K562 (cell line): Measurements from ENCODE around the gene CPEB1. TPM values are rescaled to one million over a fixed set of nuclear protein-coding genes. Genes with fewer than 3 reads are reported as not detected.
A peak's percentile ranks its signal among the peaks of the same experiment; 100 is the strongest.

Experiments used
- DNMT1 ChIP-seq: fragments of 450-650 bp; IDR thresholded peaks from 2 replicates; pipeline ENCODE4 v1.6.1; 2016; ENCODE audit warnings: antibody characterized with exemption, mild to moderate bottlenecking
- EGR1 ChIP-seq: fragments of 450-650 bp; conservative IDR thresholded peaks from 2 replicates; pipeline ENCODE4 v1.6.1; 2017; ENCODE audit warnings: mild to moderate bottlenecking
- HNRNPL ChIP-seq: fragments of 200-400 bp; formaldehyde crosslinking; IDR thresholded peaks from 2 replicates; pipeline ENCODE4 v1.6.1; 2017; ENCODE audit warnings: low read depth, mild to moderate bottlenecking, low read length
- RBM22 ChIP-seq: fragments of 200-400 bp; formaldehyde crosslinking; IDR thresholded peaks from 2 replicates; pipeline ENCODE4 v1.6.1; 2018; ENCODE audit warnings: low read length, low read depth; ENCODE audit not compliant: poor library complexity, severe bottlenecking
- SMAD3 ChIP-seq: fragments of 450-650 bp; formaldehyde crosslinking; conservative IDR thresholded peaks from 2 replicates; pipeline ENCODE4 v1.4.0; 2020; ENCODE audit warnings: mild to moderate bottlenecking
- XRCC4 ChIP-seq: IDR thresholded peaks from one replicate; pipeline ENCODE4 v1.6.1; 2011; ENCODE audit not compliant: insufficient read depth, insufficient read length; ENCODE audit errors: extremely low read depth
- ZEB2 ChIP-seq: fragments of 450-650 bp; IDR thresholded peaks from 2 replicates; pipeline ENCODE4 v1.6.1; 2016
- polyA plus RNA-seq, 8 experiments: library from polyadenylated mRNA; depleted of rRNA in 4 of 8; stranded (reverse) in 5 of 8; unstranded in 3 of 8; fragments of >200 nt; fragmentation: Nextera tagmentation in 2 of 8; fragmentation: Illumina TruSeq in 1 of 8; extraction: Ambion mirVana in 2 of 8; extraction: Trizol in 1 of 8; gene quantifications; 2 replicates each; pipeline versions ENCODE4 v1.2.1 to v1.2.3, GENCODE V29; 2011 to 2014; ENCODE audit warnings: inconsistent platforms in 1 of 8, missing spikeins in 1 of 8
- total RNA-seq, 7 experiments: library from RNA; depleted of rRNA in 6 of 7; stranded (reverse); fragments of >200 nt in 6 of 7; fragmentation: Illumina TruSeq in 2 of 7; extraction: Trizol in 2 of 7; gene quantifications; 2 replicates each; pipeline versions ENCODE4 v1.2.1 to v1.2.3, GENCODE V29; 2011 to 2021; ENCODE audit warnings: low replicate concordance in 1 of 7
- TF ChIP-seq, protein P1 (sequence below), 2 experiments: fragments of 250-450 bp in 1 of 2; fragments of 450-650 bp in 1 of 2; sonication (Bioruptor Pico) in 1 of 2; IDR thresholded peaks; 2 replicates each; pipeline versions ENCODE4 v1.6.1 to v1.8.0; 2016 to 2021; ENCODE audit warnings: mild to moderate bottlenecking in 2 of 2, moderate library complexity in 2 of 2, missing compliant biosample characterization in 1 of 2, missing genetic modification characterization in 1 of 2
- TF ChIP-seq, protein P2 (sequence below): fragments of 200-800 bp; sonication (Bioruptor generic); IDR thresholded peaks from 2 replicates; pipeline ENCODE4 v1.6.1; 2016; ENCODE audit warnings: missing genetic modification characterization, missing compliant biosample characterization
- TF ChIP-seq, protein P3 (sequence below): fragments of 200-800 bp; sonication (Bioruptor generic); IDR thresholded peaks from 2 replicates; pipeline ENCODE4 v1.6.1; 2017; ENCODE audit warnings: missing genetic modification characterization, missing compliant biosample characterization
- TF ChIP-seq, protein P4 (sequence below): fragments of 450-650 bp; IDR thresholded peaks from 2 replicates; pipeline ENCODE4 v1.6.1; 2017; ENCODE audit warnings: antibody characterized with exemption, mild to moderate bottlenecking
- TF ChIP-seq, protein P5 (sequence below), 2 experiments: fragments of 200-800 bp in 1 of 2; sonication (Bioruptor generic) in 1 of 2; sonication (generic) in 1 of 2; formaldehyde crosslinking in 1 of 2; IDR thresholded peaks in 1 of 2; conservative IDR thresholded peaks in 1 of 2; 2 replicates each; pipeline versions ENCODE4 v1.5.0 to v1.6.1; 2016 to 2020; ENCODE audit warnings: missing compliant biosample characterization in 1 of 2, missing genetic modification characterization in 1 of 2, missing genetic modification reagents in 1 of 2

CPEB1 gene
- total and polyA plus RNA-seq, 9 of the 15 experiments (the other 6 are each of a cell fraction or from before 2014, with no cell fraction given), result 2.2 to 13.4 (median 9.7) TPM

DNA sequence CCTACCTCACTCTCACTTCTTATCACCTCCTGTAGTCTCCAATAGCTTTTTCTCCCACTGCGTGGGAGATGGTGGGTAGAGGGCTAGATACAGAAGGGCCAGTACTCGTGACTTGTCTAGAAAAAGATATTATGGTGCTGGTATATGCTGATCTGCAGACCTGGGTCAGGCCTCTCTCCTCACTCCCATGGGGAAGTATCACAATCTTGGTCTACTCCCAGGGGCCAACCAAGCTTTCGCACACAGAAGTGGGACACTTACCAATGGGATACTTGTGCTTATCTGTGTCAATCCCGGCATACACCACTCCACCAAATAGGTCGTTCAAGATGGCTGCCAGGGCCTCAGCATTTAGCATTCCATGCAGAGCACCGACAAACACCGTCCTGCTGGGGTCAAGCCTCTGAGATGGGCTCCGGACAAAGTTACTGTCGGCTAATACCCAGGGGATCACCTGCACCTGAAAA, 97.9 kb downstream of the CPEB1 start (continued):
- TF ChIP-seq, protein P1, sequence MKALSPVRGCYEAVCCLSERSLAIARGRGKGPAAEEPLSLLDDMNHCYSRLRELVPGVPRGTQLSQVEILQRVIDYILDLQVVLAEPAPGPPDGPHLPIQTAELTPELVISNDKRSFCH (CRISPR knock-in tag; IDR thresholded peaks at IDR 0.05), result no peak
- TF ChIP-seq, protein P1 (tag; IDR thresholded peaks at IDR 0.05), result peak; percentile 89
- TF ChIP-seq, protein P2, sequence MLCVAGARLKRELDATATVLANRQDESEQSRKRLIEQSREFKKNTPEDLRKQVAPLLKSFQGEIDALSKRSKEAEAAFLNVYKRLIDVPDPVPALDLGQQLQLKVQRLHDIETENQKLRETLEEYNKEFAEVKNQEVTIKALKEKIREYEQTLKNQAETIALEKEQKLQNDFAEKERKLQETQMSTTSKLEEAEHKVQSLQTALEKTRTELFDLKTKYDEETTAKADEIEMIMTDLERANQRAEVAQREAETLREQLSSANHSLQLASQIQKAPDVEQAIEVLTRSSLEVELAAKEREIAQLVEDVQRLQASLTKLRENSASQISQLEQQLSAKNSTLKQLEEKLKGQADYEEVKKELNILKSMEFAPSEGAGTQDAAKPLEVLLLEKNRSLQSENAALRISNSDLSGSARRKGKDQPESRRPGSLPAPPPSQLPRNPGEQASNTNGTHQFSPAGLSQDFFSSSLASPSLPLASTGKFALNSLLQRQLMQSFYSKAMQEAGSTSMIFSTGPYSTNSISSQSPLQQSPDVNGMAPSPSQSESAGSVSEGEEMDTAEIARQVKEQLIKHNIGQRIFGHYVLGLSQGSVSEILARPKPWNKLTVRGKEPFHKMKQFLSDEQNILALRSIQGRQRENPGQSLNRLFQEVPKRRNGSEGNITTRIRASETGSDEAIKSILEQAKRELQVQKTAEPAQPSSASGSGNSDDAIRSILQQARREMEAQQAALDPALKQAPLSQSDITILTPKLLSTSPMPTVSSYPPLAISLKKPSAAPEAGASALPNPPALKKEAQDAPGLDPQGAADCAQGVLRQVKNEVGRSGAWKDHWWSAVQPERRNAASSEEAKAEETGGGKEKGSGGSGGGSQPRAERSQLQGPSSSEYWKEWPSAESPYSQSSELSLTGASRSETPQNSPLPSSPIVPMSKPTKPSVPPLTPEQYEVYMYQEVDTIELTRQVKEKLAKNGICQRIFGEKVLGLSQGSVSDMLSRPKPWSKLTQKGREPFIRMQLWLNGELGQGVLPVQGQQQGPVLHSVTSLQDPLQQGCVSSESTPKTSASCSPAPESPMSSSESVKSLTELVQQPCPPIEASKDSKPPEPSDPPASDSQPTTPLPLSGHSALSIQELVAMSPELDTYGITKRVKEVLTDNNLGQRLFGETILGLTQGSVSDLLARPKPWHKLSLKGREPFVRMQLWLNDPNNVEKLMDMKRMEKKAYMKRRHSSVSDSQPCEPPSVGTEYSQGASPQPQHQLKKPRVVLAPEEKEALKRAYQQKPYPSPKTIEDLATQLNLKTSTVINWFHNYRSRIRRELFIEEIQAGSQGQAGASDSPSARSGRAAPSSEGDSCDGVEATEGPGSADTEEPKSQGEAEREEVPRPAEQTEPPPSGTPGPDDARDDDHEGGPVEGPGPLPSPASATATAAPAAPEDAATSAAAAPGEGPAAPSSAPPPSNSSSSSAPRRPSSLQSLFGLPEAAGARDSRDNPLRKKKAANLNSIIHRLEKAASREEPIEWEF, result peak; percentile 80; the same call in 1 of the 2 replicates
- TF ChIP-seq XRCC4 (no peak), EGR1 (peak; percentile 78), HNRNPL (no peak), RBM22 (no peak), DNMT1 (no peak), SMAD3 (CRISPR knock-in tag) (peak; percentile 70; the same call in 1 of the 2 replicates), ZEB2 (no peak)
- TF ChIP-seq, protein P3, sequence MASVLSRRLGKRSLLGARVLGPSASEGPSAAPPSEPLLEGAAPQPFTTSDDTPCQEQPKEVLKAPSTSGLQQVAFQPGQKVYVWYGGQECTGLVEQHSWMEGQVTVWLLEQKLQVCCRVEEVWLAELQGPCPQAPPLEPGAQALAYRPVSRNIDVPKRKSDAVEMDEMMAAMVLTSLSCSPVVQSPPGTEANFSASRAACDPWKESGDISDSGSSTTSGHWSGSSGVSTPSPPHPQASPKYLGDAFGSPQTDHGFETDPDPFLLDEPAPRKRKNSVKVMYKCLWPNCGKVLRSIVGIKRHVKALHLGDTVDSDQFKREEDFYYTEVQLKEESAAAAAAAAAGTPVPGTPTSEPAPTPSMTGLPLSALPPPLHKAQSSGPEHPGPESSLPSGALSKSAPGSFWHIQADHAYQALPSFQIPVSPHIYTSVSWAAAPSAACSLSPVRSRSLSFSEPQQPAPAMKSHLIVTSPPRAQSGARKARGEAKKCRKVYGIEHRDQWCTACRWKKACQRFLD, result peak; percentile 79
- TF ChIP-seq, protein P4, sequence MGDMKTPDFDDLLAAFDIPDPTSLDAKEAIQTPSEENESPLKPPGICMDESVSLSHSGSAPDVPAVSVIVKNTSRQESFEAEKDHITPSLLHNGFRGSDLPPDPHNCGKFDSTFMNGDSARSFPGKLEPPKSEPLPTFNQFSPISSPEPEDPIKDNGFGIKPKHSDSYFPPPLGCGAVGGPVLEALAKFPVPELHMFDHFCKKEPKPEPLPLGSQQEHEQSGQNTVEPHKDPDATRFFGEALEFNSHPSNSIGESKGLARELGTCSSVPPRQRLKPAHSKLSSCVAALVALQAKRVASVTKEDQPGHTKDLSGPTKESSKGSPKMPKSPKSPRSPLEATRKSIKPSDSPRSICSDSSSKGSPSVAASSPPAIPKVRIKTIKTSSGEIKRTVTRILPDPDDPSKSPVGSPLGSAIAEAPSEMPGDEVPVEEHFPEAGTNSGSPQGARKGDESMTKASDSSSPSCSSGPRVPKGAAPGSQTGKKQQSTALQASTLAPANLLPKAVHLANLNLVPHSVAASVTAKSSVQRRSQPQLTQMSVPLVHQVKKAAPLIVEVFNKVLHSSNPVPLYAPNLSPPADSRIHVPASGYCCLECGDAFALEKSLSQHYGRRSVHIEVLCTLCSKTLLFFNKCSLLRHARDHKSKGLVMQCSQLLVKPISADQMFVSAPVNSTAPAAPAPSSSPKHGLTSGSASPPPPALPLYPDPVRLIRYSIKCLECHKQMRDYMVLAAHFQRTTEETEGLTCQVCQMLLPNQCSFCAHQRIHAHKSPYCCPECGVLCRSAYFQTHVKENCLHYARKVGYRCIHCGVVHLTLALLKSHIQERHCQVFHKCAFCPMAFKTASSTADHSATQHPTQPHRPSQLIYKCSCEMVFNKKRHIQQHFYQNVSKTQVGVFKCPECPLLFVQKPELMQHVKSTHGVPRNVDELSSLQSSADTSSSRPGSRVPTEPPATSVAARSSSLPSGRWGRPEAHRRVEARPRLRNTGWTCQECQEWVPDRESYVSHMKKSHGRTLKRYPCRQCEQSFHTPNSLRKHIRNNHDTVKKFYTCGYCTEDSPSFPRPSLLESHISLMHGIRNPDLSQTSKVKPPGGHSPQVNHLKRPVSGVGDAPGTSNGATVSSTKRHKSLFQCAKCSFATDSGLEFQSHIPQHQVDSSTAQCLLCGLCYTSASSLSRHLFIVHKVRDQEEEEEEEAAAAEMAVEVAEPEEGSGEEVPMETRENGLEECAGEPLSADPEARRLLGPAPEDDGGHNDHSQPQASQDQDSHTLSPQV, result peak; percentile 61
- TF ChIP-seq, protein P5, sequence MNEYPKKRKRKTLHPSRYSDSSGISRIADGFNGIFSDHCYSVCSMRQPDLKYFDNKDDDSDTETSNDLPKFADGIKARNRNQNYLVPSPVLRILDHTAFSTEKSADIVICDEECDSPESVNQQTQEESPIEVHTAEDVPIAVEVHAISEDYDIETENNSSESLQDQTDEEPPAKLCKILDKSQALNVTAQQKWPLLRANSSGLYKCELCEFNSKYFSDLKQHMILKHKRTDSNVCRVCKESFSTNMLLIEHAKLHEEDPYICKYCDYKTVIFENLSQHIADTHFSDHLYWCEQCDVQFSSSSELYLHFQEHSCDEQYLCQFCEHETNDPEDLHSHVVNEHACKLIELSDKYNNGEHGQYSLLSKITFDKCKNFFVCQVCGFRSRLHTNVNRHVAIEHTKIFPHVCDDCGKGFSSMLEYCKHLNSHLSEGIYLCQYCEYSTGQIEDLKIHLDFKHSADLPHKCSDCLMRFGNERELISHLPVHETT (CRISPR knock-in tag; conservative IDR thresholded peaks at IDR 0.05 in 1 of 2, IDR thresholded peaks at IDR 0.05 in 1 of 2), result peak in 1 of 2 experiments; percentile 48; a peak in 1 of 4 replicates
